Natural killer cell (primary cell): ENCODE measurements around the gene KIF1B. TPM values are rescaled to one million over a fixed set of nuclear protein-coding genes. Genes with fewer than 3 reads are reported as not detected.
A peak's percentile ranks its signal among the peaks of the same experiment; 100 is the strongest.

Source experiments
- ATAC-seq, 3 donors: fragments of 150-1000 bp in 2 of 3; fragments of 200-7000 bp in 1 of 3; cut with Tn5 transposase; 1 replicate in 1 of 3; 2 replicates in 2 of 3; pipeline ENCODE4 v1.10.0; 2021; ENCODE audit warnings: mild to moderate bottlenecking in 2 of 3, moderate library complexity in 2 of 3
- DNase-seq, 2 donors: peaks; one replicate each; pipeline versions ENCODE4 v3.0.0 to v3.0.0-alpha.2; 2013 to 2021; ENCODE audit warnings: mixed read lengths in 1 of 2
- H3K27ac ChIP-seq: one replicate; pipeline ENCODE4 v1.5.1; 2013; ENCODE audit warnings: mild to moderate bottlenecking, low read length
- H3K27me3 ChIP-seq: one replicate; pipeline ENCODE4 v1.6.1; 2013; ENCODE audit warnings: low read length; ENCODE audit not compliant: control insufficient read depth, insufficient read depth
- H3K36me3 ChIP-seq: one replicate; pipeline ENCODE4 v1.6.1; 2013; ENCODE audit warnings: low read length; ENCODE audit not compliant: control insufficient read depth, insufficient read depth
- H3K4me1 ChIP-seq: one replicate; pipeline ENCODE4 v1.6.1; 2013; ENCODE audit warnings: low read length; ENCODE audit not compliant: control insufficient read depth, insufficient read depth
- H3K4me3 ChIP-seq: one replicate; pipeline ENCODE4 v1.5.1; 2013; ENCODE audit warnings: low read length
- H3K9me3 ChIP-seq: one replicate; pipeline ENCODE4 v1.6.1; 2013; ENCODE audit warnings: low read length; ENCODE audit not compliant: control insufficient read depth, insufficient read depth
- H3K27ac Mint-ChIP-seq, 2 donors: one replicate each; pipeline ENCODE4 v1.8.0; 2022; ENCODE audit warnings: mild to moderate bottlenecking in 2 of 2, mixed read lengths in 2 of 2, moderate library complexity in 1 of 2
- H3K27me3 Mint-ChIP-seq, 2 donors: one replicate each; pipeline ENCODE4 v1.8.0; 2022; ENCODE audit warnings: low read depth in 2 of 2, mixed read lengths in 2 of 2
- H3K36me3 Mint-ChIP-seq: one replicate; pipeline ENCODE4 v1.8.0; 2022; ENCODE audit warnings: mixed read lengths
- H3K4me1 Mint-ChIP-seq, 2 donors: one replicate each; pipeline ENCODE4 v1.8.0; 2022; ENCODE audit warnings: mixed read lengths in 2 of 2
- H3K4me3 Mint-ChIP-seq: one replicate; pipeline ENCODE4 v1.8.0; 2022; ENCODE audit warnings: mild to moderate bottlenecking, moderate library complexity, mixed read lengths
- H3K9me3 Mint-ChIP-seq, 2 donors: one replicate each; pipeline ENCODE4 v1.8.0; 2022; ENCODE audit warnings: mixed read lengths in 2 of 2
- CTCF ChIP-seq: fragments of 200-600 bp; IDR thresholded peaks from one replicate; pipeline ENCODE4 v1.8.0; 2022; ENCODE audit warnings: antibody characterized with exemption
- WGBS: methylation state at CpG from one replicate; pipeline ENCODE4 v1.1.7; 2013; ENCODE audit warnings: missing lambda C conversion rate; ENCODE audit not compliant: insufficient coverage; 5-methylcytosine and 5-hydroxymethylcytosine counted together
- intact Hi-C: fragments of 100-400 bp; cut with micrococcal nuclease; formaldehyde crosslinking; loops from one replicate; pipeline ENCODE4 v1.14.2; 2022
- total RNA-seq, 4 donors: library from RNA; stranded (reverse); fragments of 120-200 nt in 1 of 4; gene quantifications; one replicate each; pipeline versions ENCODE4 v1.2.3 to v1.2.4, GENCODE V29; 2013 to 2022

KIF1B gene
- total RNA-seq, 3 donors from 2014 or later (not counting 1 experiment from before 2014, with no cell fraction given), result 15.2 to 22.0 (median 16.3) TPM

- H3K27ac ChIP-seq, result no peak overlapping the region
- H3K27ac Mint-ChIP-seq, result no peak overlapping the region
- 100% methylated on average over 1 of the region's 1 CpG for WGBS
- no peak overlapping the region for H3K4me3 ChIP-seq
- no peaks in the 10 kb centered on the region for H3K27me3 ChIP-seq
- no peaks in the 10 kb centered on the region for H3K9me3 ChIP-seq
- H3K4me1 ChIP-seq, result peaks cover 18% of the 10 kb centered on the region
- no peaks in the 10 kb centered on the region for H3K27me3 Mint-ChIP-seq
- intact Hi-C loops, result no loop called here
- peaks cover 15 to 19% of the 10 kb centered on the region in 2 donors for H3K4me1 Mint-ChIP-seq
- no peaks in the 10 kb centered on the region for H3K9me3 Mint-ChIP-seq
- ATAC-seq, result no peak
- H3K4me3 Mint-ChIP-seq, result peak overlapping the region; percentile 21
- peaks cover 22% of the 10 kb centered on the region for H3K36me3 ChIP-seq
- no peak for TF ChIP-seq CTCF
- peaks cover 5% of the 10 kb centered on the region for H3K36me3 Mint-ChIP-seq
- no peak for DNase-seq
These were observed 190.9 kb downstream of the KIF1B start for GRCh38 chr1:10401281-10401680.

GRCh38 chr1:10402729-10403274 lies 192.4 kb downstream of the KIF1B start:
- Histone ChIP-seq H3K9me3 (no peaks in the 10 kb centered on the region), H3K27me3 (no peaks in the 10 kb centered on the region), H3K4me3 (no peak overlapping the region), H3K4me1 (peaks cover 17% of the 10 kb centered on the region), H3K36me3 (peaks cover 26% of the 10 kb centered on the region), H3K27ac (no peak overlapping the region)
- Mint-ChIP-seq H3K4me1 (peaks cover 15 to 19% of the 10 kb centered on the region in 2 donors), H3K4me3 (no peak overlapping the region), H3K9me3 (no peaks in the 10 kb centered on the region), H3K36me3 (peaks cover 13% of the 10 kb centered on the region), H3K27me3 (no peaks in the 10 kb centered on the region), H3K27ac (no peak overlapping the region)
- DNase-seq (no peak), ATAC-seq (no peak)
- no peak for TF ChIP-seq CTCF
- 97% methylated on average over 9 of the region's 9 CpGs for WGBS
- intact Hi-C loops, result no loop called here

- DNase-seq, result no peak
- Histone ChIP-seq H3K36me3 (peaks cover 54% of the 10 kb centered on the region), H3K4me1 (no peaks in the 10 kb centered on the region), H3K27me3 (no peaks in the 10 kb centered on the region), H3K27ac (no peak overlapping the region), H3K9me3 (no peaks in the 10 kb centered on the region), H3K4me3 (no peak overlapping the region)
- Mint-ChIP-seq H3K27me3 (no peaks in the 10 kb centered on the region), H3K27ac (no peak overlapping the region), H3K4me3 (no peak overlapping the region), H3K36me3 (peaks cover 27% of the 10 kb centered on the region), H3K4me1 (no peaks in the 10 kb centered on the region), H3K9me3 (no peaks in the 10 kb centered on the region)
- no peak for ATAC-seq
- intact Hi-C loops, result no loop called here
- TF ChIP-seq CTCF, result no peak
- WGBS, result 95% methylated on average over 2 of the region's 2 CpGs
These were observed 196.8 kb downstream of the KIF1B start for GRCh38 chr1:10407201-10407600.
